GM19455 (cell line): Measurements from ENCODE around the gene FAIM2.

Experiments used
- ATAC-seq: cut with Tn5 transposase; IDR thresholded peaks from one replicate; pipeline ENCODE4 v1.9.1; 2021; ENCODE audit not compliant: unreplicated experiment

Gene FAIM2

DNA sequence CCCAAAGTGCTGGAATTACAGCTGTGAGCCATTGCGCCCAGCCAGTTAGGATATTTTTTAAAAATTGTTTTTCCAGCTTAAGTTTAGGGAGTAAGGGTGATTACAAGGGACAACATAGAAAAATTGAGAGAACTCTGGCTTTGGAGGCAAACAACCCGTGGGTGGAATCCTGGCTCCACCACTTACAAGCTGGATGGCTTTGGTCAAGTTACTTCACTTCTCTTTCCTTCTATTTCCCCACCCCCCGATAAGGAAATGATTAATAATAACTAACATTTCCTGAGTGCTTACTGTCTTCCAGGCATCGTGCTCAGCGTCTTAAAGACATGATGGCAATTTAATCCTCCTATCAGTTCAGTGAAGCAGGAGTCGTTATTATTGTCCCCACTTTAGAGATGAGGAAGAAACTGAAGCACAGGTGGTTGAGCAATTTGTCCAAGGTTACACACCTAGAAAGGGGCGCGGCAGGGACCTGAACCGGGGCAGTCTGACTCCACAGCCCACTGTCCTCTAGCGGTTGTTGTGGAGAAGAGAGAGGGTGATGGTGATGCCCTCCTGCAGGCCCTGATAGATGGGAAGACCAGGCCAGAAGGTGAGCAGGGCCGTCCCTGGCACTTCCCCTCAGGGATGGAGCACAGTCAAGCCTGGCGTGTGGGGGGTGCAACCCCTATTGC, 16.7 kb upstream of the FAIM2 start:
- ATAC-seq: no peak

DNA sequence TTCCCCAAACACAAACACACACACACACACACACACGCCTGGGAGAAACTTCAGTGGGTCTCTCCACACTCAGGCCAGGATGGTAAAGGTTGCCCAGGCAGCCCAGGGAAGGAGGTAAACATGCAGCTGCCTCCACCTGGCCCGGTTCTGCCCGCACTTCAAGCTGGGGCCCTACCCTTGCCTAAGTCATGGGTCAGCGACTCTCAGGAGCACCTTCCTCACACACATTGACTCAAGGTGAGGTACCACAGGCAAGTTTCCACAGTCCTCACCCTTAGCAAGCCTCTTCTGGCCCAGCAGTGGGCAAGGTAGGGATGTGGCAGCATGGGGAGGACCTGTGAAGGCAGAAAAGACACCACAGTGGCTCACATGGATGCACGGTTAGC, 14.1 kb upstream of the FAIM2 start:
- no peak for ATAC-seq

DNA sequence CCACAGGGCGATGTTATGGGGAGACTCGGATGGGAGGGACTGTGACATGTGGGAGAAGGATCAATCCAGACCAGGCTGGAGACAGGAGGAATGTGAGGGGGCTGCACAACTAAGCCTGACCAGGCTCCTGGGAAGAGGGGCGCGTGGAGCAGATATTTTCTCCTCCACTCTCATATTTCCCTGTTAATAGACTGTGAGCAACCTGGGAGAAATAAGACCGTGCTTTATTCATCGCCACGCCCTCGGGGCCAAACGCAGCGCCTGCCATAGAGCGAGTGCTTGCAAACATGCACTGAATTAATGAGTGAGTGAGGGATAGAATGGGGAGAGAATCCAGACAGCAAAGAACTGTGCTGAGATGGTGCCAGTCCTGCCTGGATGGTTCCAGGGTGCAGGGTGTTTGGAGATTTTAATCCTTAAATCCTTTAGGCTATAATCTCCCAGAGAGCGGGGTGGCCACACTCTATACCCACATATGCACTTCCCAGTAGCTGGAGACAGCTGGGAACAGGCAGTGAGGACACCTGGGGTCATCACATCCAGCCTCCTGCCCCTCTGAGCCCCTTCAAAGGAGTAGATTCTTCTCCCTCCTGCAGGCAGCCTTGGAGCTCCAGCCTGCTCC, 13.6 kb upstream of the FAIM2 start:
- no peak for ATAC-seq

DNA sequence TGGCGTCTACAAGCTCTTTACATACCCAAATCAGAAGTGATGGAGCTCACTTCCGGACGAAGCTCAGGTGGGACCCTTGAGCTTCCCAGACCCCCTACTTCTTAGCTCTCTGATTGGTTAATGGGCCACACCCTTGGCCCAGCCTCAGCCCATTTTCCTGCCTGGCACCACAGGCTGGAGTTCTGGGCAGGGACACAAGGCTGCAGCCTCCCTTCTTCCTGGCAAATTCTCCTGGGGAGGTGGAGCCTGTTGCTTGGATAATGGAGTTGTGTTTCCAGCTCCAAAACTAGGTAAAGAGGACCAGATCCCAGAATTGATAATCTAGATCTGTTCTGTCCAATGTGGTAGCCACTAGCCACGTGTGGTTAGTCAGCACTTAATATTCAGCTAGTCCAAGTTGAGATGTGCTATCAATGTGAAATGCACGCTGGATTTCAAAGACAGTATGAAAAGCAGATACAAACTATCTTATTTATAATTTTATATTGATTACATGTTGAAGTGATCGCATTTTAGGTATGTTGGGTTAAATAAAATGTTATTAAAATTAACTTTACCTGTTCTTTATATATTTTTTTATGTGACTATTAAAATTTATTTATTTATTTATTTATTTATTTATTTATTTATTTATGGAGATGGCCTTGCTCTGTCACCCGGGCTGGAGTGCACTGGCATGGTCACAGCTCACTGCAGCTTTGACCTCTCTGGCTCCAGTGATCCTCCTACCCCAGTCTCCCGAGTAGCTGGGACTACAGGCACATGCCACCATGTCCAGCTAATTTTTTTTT, 12.6 kb upstream of the FAIM2 start:
- ATAC-seq: no peak

DNA sequence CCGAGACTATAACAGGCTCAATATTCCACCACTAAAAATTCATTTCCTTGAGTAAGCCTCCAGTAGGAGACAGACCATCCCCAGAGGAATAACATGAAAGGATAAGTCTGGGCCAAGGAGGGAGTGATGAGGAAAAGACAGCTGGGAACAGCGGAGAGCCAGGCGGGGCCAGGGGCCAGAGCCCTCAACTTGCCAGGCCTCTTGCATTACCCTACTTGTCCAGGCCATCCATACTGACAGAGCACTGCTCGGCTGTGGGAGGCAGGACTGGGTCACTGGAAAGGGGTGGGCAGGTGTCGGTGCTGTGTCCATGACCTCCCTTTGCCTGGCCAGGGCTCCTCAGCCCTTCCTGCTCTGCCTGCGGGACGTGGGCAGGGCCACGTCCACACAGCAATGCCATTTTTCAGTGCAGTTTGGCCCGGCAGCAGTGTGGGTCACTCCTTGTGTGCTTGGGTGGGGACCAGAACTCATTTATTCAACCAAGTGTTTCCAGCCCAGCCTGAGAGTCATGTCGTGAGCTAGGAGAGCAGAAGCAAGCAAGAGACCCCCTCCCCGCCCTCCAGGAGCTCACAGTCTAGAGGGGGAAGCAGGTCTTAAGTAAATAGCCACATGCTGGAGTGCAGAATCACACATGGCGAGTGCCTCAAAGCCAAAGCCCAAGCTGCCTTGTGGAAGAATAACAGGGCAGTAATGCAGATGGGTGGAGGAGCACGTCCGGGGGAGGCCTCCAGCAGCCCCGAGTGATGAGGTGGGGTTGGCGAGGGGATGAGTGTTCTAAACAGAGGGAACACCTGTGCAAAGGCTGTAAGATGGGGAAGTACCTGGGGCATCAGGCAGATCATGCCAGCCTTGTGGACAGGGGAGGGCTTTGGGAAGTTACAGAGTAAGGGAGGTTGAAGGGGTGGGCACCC, 8.9 kb upstream of the FAIM2 start:
- no peak for ATAC-seq

DNA sequence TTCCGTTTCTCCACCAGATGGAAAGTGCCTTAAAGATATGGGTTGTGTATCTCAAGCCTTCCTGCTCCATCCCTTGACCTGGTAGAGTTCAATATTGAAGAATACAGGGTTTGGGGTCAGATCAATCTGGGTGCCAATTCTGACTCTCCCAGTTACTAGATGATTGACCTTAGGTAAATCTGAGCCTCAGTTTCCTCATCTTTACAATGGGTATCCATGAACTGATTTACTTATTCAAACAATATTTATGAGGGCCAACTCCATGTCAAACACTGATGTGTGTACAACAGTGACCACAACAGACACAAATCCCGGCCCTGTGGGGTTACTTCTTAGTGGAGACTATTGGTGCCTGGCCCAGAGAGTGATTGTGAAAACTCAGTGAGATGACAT, 7.5 kb upstream of the FAIM2 start:
- ATAC-seq: no peak

DNA sequence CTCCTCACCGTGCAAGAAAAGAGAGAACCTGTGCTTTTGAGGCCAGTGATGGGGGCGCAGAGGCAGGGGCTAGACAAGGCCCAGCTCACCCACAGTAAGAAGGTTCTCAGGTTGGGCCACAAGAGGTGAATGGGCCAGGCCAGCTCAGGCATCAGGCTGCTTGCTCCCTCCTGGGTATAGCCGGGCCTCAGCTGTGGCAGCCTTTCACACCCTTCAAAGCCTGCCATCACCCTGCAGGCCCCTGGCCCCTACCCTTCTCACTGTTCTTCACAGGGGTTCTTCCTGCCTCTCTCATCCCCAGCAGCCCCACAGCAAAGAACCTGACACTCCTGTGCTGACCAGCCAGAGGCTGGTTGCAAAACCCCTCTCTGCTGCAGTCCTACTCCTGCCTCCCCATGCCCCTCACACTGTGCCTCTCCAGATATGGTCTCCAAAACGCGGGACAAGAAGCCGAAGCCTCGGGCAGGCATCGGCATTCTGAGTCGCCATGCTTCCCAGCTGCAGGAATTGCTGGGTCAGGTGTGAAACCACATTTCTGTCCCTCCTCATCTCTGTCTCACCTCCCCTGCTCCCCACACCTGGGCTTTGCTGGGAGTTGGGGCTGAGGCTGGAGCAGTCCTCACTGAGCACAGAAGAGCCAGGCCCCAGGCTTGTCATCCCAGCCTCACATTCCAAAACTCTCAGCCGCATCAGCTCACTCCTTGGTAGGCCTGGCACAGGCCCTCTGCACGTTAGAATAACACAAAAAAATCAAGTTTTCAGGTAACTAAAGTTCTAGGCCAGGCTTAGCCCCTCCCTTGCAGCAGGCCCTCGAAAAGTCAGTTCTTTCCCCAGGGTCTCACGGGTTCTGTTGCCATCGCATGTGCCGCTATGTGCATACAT, 6.9 kb upstream of the FAIM2 start:
- ATAC-seq: no peak

DNA sequence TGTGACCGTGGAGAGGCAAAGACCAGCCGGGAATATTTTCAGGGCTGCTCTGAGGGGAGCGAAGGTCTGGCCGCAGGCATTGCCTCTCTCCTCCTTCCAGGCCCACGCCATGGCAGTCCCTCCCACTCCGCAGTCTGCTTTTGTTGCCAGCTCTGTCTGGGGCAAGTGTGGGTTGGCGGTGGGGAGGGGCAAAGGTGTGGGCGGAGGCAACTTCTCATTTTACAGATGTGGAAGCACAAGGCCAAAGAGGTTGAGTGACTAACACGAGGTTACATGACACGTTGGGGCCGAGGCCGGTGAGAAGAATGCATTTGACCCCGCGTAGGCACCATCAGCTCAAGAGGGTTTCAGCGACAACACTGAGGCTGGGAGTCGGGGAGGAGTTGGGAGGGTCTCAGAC, 6.1 kb upstream of the FAIM2 start:
- ATAC-seq: no peak

DNA sequence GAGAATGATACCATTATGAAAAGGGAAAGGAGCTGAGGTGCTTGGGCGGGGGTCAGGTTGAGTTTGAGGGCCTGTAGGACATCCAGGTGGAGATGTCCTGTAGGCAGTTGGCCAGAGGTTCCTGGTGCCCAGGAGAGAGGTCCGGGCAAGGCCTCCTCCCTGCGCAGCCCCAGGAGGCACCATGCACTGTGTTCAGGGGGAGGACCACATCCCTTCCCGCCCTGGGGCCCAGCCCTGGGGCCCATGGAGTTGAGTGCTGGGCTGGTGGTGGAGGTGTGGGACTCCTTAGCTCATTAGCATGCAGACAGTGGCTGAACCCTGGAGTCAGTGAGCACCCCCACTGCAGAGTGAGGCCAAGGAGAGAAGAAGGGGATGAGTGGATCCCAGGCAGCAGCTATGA, 5.7 kb upstream of the FAIM2 start:
- ATAC-seq: no peak

DNA sequence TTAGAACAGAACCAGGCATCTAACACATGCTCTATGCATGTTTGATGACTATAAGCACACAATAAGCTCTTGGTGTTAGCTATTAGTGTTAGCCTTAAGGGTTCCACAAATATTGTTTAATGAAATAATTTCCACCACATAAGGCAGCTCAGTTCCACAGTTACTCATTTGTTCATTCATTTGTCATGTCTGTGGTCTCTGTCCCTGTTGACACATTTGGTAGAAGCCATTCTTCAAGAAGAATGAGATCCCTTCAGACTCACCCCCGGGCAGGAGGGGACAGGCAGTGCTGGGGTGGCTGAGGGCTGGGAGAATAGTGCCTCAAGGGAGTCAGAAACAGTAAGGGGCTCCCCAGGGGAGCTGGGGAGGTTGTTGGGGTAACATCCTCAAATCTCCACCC, 3.7 kb upstream of the FAIM2 start:
- no peak for ATAC-seq

DNA sequence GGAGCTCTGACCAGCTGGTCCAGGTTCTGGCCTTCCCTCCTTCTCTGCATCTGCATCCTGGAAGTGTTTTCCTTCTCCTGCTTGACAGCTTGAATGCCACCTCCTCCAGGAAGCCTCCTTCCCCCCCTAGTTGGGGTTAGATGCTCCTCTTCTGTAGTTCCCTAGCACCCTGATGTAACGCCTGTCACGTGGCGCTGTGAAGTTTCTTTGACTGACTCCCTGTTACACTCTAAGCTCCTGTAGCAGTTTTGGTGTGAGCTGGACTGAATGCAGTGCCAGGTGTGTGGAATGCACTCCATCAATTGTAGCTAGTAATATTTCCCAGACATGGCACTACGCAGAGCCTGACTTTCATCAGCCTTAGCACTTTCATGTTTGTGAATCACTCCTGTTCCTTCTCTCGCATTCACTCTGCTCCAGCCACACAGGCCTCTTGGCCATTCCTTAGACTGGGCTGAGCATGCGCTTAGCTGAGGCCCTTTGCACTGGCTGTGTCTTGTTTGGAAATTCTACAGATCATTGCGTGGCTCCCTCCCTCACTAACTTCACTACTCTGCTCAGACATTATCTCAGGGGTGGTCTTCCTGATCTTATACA, 2.1 kb upstream of the FAIM2 start:
- ATAC-seq: no peak

DNA sequence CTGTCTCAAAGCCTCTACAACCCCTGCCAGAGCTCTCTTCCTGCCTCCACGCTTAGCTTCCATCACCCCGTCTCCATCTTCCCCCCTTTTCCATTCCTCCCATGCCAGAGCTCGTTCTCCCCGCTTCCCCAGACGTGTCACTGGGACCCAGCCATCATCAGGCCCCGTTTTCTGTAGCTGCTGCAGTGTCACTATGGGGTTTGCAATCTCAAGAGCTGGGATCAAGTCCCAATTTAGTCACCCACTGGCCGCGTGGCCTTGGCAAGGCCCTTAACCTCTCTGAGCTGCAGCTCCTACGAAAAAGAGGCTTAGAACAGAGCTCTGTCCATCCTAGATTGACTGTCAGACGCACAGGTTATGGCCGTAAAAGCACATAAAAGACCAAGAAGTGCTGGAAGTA, 901 bp upstream of the FAIM2 start:
- no peak for ATAC-seq

DNA sequence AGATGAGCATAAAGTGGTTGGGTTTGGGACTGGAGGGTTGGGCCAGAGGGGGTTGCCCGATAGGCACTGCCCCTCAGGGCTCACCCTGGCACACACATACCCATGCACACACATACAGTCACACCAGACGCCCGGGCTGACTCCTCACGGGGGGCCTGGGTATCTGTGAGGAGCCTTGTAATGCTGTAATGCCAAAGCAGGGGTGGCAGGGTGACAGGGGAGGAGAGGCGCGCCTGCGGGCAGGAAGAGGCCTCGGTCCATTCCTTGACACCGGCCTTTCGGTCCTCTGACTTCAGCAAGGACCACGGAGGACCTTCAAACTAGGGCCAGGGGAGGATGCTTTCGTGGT, 375 bp downstream of the FAIM2 start:
- ATAC-seq: no peak

DNA sequence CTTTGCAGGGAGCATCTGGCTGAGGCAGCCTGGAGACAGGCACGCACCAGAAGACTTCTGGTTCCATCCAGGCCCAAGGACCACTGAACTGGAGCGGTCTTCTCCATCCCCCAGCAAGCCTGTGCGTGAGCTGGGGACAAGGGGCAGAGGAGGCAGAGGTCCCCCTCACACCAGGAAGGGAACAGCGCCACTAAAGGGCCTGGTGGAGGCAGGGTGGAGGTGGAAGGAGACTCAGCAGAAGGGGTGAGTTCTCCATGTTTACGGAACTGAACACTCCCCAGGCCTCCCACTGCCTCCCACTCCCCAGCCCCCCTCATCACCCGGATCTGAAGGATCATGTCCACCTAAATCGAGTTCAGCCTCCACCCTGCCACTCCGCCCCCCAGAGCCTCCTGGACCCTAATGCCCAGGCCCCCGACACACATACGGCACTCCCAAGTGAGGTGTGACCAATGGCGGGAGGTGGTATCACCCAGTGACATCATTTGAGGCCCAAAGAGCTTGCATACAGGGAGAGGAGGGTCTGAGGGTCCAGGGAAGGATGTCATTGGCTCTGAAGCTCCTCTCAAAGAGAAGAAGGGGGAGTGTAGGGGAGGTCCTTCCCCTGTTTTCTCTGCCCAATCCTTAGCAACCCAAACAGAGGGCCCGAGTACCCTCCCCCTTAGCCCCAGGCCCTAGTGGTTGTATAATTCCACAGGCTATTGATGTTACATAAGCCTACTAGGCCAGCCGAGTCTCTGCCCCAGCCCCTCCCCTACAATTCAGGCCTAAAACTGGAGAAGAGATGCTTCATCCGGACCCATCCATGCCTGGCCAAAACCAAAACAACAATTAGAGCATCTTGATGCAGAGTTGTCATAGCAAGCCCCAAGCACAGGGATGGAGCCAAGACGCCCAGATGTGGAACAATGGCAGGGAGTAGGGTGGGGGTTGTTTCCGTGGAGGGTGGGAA, 1.0 kb downstream of the FAIM2 start:
- ATAC-seq: no peak

DNA sequence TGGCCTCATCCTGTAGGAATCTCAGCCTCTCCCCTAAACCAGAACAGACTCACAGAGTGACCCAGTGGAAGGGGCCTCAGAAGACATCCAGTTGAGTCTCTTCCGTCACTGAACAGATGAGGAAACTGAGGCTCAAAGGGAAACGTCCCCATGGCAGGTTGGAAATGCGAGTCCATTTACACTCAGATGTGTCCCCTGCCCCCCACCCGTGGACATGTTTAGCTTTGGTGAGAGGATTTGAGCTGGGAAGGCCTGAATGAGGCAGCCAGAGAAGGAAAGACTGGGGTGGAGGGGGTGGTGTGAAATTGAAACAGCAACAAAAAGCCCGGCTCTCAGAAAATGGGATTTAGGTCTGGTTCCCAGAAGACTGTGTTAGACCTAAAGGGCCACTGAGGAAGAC, 1.7 kb downstream of the FAIM2 start:
- ATAC-seq: no peak

DNA sequence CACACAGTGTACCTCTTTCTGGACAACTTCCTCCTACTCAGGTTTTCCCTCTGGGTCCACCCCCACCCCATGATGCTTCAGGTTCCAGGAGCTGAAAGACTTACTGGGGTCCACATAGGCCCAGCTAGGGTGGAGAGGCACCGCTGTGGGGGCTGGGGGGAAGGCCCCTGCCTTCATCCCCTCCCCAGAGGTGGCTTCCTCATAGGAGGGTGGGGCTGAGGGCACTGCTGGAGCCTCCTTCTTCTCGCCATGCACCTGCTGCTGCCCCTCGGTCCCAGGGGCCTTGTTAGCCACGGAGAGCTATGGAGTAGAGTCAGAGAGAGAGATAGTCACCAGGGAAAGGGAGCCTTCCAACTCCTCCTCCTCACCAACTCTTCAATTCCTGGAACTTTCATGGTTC, 2.7 kb downstream of the FAIM2 start:
- no peak for ATAC-seq

DNA sequence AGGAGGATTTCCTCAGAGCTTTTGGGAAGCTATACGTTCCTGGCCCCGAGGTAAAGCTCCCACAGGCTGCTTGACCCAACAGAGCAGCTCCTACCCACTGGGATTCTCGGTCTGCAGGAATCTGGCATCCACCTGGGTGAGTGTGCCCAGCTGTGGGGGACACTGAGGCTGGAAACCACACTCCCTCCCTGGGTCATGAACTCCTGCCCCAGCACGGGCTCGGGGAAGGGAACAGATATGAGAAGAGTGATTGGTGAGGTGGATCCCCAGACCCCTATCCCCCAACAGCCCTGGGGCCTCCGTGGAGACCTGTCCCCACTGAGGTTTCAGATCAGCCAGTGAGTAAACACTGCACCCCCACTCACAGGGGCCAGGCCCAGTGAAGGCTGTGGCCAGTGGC, 3.3 kb downstream of the FAIM2 start:
- ATAC-seq: no peak

DNA sequence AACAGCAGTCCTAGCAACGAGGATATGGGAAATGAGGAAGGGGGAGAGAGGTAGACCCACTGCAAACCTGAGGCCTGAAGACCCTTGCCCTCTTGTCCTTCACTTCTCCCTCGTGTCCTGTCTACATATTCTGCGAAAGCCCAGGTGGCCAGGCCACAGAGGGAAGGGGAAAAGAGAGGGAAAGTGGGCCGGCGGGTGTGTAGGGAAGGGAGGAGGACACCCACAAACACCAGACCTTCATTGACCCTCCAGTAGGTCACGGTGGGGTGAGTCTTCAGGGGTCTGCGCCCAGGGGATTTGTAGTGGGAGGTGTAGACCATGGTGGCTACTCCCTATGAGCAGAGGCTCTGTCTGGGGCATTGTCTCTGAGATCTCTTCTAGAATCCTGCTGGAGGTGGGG, 3.8 kb downstream of the FAIM2 start:
- ATAC-seq: no peak

DNA sequence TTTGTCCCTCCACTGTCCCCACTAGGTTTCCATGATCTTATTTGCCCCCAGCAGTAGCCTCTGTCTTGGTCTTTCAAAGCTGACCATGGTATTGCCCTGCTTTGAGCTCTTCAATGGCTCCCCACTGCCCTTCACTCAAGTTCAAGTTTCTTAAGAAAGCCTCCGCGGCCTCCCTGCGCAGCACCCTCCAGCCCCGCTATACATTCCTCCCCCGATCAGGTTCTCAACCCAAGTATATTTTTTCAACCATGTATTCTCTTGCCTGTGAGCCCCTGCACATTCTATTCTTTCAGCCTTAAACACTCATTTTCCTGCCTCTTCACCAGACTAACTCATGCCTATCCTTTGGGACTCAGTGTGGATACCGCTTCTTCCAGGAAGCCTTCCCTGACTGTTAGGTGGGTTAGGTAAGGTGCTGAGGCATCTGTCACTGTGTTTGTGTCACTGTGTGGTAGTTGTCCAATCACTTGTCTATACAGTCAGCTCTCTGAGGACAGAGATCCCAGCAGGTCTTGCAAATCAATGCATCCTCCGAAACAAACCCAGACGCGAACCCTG, 4.3 kb downstream of the FAIM2 start:
- no peak for ATAC-seq
